ENCODE measurements around the gene ZNF23. TPM values are rescaled to one million over a fixed set of nuclear protein-coding genes. Genes with fewer than 3 reads are reported as not detected.
A peak's percentile ranks its signal among the peaks of the same experiment; 100 is the strongest.
"Not testable (repeated sequence)": the region's sequence is repeated elsewhere in the genome, so short reads cannot be mapped to it uniquely, and the experiment has no call there.

ZNF23 gene
- 1 to 10 TPM; 2.5 to 7.4 (median 3.4) TPM for total RNA-seq

GRCh38 chr16:71461686-71462648, at the start of gene ZNF23:
Gene ZNF23 (minus strand): TSS chr16:71462247. CDS start chr16:71456796, 5,451 bp downstream.
- TF ChIP-seq POLR2A (IDR thresholded peaks at IDR 0.05) (peak in 3 of 4 donors; percentile 49 to 81 (median 80)), CTCF (IDR thresholded peaks at IDR 0.05) (peak in 2 of 6 experiments; percentile 9 to 44)
- peaks cover 0 to 5% (median 0%) of the 10 kb centered on the region in 3 donors for H3K36me3 ChIP-seq
- DNase-seq = peak; percentile 18
- intact Hi-C loops (cut with DNase I) = no loop called here
- H3K27me3 ChIP-seq = no peaks in the 10 kb centered on the region
- peak within 1 kb of the TSS; percentile 86 to 93 (median 92) for H3K27ac ChIP-seq
- peak within 1 kb of the TSS; percentile 86 to 94 (median 92) for H3K4me3 ChIP-seq
- no peaks in the 10 kb centered on the region for H3K9me3 ChIP-seq
- 0 to 1% methylated on average over 9 to 23 of the region's 52 CpGs for WGBS, 2 donors
- H3K4me1 ChIP-seq = peaks cover 0 to 32% (median 7%) of the 10 kb centered on the region in 3 donors

GRCh38 chr16:71507061-71507460, 45.0 kb upstream of the ZNF23 start:
- Histone ChIP-seq H3K4me3 (no peak overlapping the region), H3K9me3 (no peaks in the 10 kb centered on the region), H3K27me3 (no peaks in the 10 kb centered on the region), H3K4me1 (no peaks in the 10 kb centered on the region), H3K36me3 (no peaks in the 10 kb centered on the region), H3K27ac (no peak overlapping the region)
- intact Hi-C loops (cut with DNase I) = no loop called here
- TF ChIP-seq POLR2A (IDR thresholded peaks at IDR 0.05) (no peak), CTCF (IDR thresholded peaks at IDR 0.05) (no peak)
- 38 to 41% methylated on average over 1 of the region's 1 CpG for WGBS, 2 donors
- DNase-seq = no peak

- no peaks in the 10 kb centered on the region for H3K9me3 ChIP-seq
- no peaks in the 10 kb centered on the region for H3K36me3 ChIP-seq
- TF ChIP-seq POLR2A (IDR thresholded peaks at IDR 0.05) (no peak), CTCF (IDR thresholded peaks at IDR 0.05) (no peak)
- no peaks in the 10 kb centered on the region for H3K4me1 ChIP-seq
- intact Hi-C loops (cut with DNase I) = loop anchor here (5.0 kb wide), 1 partner anchor 93 kb away; no protein-coding TSS in a partner anchor
- no peak overlapping the region for H3K4me3 ChIP-seq
- no peaks in the 10 kb centered on the region for H3K27me3 ChIP-seq
- no peak overlapping the region for H3K27ac ChIP-seq
- no peak for DNase-seq
- WGBS, 2 donors = 47 to 53% methylated on average over 5 of the region's 5 CpGs
Measured at GRCh38 chr16:71504901-71505300, 42.9 kb upstream of the ZNF23 start.

GRCh38 chr16:71504051-71504450, 42.0 kb upstream of the ZNF23 start:
- not testable (repeated sequence) for H3K27me3 ChIP-seq, H3K27ac ChIP-seq, DNase-seq, H3K4me3 ChIP-seq, H3K4me1 ChIP-seq, H3K36me3 ChIP-seq, H3K9me3 ChIP-seq
- WGBS, 2 donors = 51 to 55% methylated on average over 7 of the region's 7 CpGs
- intact Hi-C loops (cut with DNase I) = loop anchor here (5.0 kb wide), 1 partner anchor 92 kb away; no protein-coding TSS in a partner anchor

GRCh38 chr16:71501547-71501946, 39.5 kb upstream of the ZNF23 start:
- TF ChIP-seq POLR2A (IDR thresholded peaks at IDR 0.05) (no peak), CTCF (IDR thresholded peaks at IDR 0.05) (no peak)
- Histone ChIP-seq H3K36me3 (no peaks in the 10 kb centered on the region), H3K4me1 (no peaks in the 10 kb centered on the region), H3K9me3 (no peaks in the 10 kb centered on the region), H3K4me3 (no peak overlapping the region), H3K27ac (no peak overlapping the region), H3K27me3 (no peaks in the 10 kb centered on the region)
- intact Hi-C loops (cut with DNase I) = loop anchor here (5.0 kb wide), 1 partner anchor 89 kb away; no protein-coding TSS in a partner anchor
- DNase-seq = no peak
- WGBS, 2 donors = 34 to 63% methylated on average over 2 to 3 of the region's 3 CpGs
